Measurements from ENCODE around the gene ARL13B.

DNA sequence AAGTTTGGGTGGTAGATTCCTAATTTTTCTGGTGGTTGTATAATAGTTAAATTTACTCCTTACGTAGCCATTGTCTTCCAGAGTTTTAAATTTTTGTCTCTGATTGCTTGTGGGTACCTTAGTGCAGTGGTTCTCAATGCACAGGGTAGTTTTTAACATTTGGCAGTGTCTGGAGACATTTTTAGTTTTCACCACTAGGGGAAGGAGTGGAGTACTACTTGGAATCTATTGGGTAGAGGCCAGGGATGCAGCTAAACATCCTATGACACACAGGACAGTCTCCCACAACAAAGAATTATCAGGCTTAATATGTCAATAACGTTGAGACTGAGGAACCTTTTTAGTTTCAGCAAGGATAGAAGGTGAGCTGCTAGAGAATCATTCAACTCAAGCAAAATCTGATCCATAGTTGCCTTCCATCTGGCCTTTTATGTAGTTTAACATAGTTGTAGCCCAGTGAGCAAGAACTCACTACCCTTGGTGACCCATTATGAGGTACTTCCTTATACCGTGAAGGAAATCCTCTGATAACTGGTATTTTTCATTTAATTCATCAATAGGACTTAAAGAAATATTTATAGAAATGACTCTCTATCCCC lies 57.1 kb downstream of the ARL13B start:
- TF ChIP-seq, protein P1, sequence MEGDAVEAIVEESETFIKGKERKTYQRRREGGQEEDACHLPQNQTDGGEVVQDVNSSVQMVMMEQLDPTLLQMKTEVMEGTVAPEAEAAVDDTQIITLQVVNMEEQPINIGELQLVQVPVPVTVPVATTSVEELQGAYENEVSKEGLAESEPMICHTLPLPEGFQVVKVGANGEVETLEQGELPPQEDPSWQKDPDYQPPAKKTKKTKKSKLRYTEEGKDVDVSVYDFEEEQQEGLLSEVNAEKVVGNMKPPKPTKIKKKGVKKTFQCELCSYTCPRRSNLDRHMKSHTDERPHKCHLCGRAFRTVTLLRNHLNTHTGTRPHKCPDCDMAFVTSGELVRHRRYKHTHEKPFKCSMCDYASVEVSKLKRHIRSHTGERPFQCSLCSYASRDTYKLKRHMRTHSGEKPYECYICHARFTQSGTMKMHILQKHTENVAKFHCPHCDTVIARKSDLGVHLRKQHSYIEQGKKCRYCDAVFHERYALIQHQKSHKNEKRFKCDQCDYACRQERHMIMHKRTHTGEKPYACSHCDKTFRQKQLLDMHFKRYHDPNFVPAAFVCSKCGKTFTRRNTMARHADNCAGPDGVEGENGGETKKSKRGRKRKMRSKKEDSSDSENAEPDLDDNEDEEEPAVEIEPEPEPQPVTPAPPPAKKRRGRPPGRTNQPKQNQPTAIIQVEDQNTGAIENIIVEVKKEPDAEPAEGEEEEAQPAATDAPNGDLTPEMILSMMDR (IDR thresholded peaks at IDR 0.05) = peak; percentile 48 to 57 (median 56)
- TF ChIP-seq EP300 (IDR thresholded peaks at IDR 0.05; ENCODE audit: low read depth) = no peak

Data from transverse colon (tissue), 3 donors.